ENCODE data around the gene USP47.
A peak's percentile ranks its signal among the peaks of the same experiment; 100 is the strongest.

The USP47 gene

DNA sequence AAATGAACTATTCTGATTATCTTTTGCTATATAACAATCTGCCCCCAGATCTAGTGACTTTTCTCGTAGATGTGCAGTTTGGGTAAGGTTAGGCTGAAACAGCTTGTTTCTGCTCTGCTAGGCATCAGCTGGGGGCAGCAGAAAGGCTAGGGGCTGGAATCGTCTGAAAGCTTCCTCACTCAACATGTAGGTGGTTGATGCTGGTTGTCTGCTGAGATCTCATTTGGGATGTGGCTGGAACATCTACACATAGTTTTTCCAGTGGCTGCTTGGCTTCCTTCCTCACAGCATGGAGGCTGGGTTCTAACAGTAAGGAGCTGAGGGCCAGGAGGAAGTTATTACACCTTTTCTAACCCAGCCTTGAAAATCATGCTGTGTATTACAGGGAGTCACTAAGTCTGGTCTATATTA lies 30.2 kb downstream of the USP47 start:
- DNase-seq: peak; percentile 29

- DNase-seq: no peak
Observed at GRCh38 chr11:11876458-11876857, 34.7 kb downstream of the USP47 start.

GRCh38 chr11:11880179-11880578 lies 38.4 kb downstream of the USP47 start:
- DNase-seq: no peak

GRCh38 chr11:11882539-11882938 lies 40.8 kb downstream of the USP47 start:
- no peak for DNase-seq

DNA sequence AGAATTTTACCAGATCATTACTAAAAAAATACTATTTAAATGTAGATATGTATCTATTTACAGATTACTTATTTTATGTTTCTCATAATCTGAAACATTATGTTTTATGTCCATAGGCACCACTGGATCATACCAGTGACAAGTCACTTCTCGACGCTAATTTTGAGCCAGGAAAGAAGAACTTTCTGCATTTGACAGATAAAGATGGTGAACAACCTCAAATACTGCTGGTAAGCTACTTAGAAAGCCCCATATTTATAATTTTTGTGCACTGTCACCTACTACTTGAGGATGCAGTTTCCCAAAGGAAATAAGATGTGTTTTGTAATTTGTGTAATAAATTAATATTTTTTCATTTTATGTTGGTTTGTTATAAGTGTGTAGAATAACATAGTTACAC lies 42.6 kb downstream of the USP47 start:
- DNase-seq: no peak

DNA sequence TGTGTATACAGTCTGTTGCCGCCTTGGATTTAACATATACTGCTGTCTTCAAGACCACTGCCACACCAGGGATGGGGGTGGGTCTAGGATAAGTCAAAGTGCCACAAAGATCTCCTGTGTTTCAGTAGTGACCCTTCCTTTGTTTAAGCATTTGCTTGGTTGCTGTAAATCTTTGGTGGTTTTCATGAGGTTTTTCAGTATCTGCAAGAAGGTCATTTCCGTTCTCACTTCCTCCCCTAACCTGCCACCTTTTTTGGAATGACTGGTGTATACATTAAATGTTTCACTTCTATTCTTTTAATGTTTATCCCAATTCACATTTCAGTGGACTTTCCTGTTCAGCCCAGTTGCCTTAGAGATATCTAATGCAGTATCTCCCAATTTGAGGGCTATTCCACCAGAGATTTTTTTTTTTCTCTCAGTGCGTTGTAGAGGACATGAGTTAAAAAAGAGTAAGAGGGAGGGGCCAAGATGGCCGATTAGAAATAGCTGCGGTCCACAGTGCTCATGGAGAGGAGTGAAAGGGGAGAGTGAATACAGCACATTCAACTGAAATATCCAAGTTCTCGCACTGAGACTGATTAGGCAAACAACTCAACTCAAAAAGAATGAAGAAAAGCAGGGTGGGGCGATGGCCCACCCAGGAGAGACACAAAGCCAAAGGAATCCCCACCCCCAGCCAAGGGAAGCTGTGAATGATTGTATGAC lies 43.2 kb downstream of the USP47 start:
- no peak for DNase-seq

- DNase-seq: no peak
Observed at GRCh38 chr11:11894486-11894885, 52.7 kb downstream of the USP47 start.

DNA sequence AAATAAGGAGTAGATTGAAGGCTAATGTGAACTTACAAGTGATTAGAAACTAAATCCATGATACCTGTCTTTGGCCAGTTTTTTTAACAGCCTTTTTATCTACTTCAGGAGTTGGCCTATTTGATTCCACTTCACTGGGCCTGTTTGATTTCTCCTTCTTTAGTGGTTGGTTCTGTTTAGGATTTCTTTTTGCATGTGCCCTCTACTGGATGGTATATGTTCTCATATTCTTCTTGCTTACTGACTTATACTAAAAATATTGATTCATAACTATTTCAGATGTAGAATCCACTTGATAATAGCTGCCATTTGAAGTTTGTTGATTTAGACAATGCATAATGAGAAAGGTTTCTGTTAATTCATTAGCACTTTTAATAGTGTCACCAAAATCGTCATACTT lies 53.9 kb downstream of the USP47 start:
- no peak for DNase-seq

DNA sequence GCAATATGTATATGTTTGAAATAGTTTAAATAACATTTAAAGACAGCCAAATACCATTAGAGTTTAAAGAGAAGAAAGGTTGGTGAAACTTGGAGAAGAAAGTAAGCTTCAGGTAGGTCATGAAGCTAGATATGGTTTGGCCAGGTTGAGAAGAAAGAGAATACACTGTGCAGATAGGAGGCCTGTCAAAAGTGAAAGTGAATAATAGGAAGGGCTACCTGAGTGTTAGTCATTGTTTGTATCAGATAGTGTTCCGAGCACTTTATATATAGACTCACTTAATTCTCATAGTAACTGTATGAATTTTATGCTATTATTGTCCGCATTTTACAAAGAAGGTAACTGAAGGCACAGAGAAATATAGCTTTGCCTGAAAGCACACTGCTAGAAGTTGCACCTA lies 56.9 kb downstream of the USP47 start:
- no peak for DNase-seq

- DNase-seq: no peak
Observed at GRCh38 chr11:11899401-11899800, 57.6 kb downstream of the USP47 start.

DNA sequence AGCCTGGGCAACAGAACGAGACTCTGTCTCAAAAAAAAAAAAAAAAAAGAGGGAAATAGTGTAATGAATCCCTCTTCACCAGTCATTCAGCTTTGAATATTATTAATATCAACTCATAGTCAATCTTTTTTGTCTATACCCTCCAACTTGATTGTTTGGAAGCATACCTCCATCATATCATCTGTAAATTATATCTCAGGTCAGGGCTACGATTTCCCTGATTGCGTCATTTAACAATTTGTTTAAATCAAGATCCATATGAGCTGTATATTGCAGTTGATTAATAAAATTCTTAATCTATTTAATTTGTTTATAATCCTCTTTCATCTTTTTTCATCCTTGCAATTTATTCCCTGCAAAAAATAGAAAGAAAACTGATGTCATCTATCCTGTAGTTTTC lies 60.2 kb downstream of the USP47 start:
- DNase-seq: no peak

DNA sequence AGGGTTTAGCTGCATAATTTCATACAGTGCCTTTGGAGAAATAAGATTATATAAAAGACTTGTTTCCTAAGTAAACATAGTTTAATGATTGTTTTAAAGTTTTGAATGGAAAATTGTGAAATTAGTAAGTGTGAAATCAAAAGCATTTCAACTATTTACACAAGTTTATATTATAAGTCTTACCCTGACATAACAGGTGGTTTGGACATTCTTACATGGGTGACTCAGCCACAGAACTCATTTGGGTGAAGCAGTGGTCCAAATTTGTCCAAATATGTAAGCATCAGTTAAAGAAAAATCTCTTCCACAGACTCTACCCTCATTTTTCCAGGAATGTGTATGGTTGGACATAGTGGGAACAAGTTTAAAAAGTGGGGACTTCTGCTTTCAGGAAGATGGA lies 68.0 kb downstream of the USP47 start:
- peak; percentile 59 for DNase-seq

GRCh38 chr11:11910541-11910940 lies 68.8 kb downstream of the USP47 start:
- no peak for DNase-seq

DNA sequence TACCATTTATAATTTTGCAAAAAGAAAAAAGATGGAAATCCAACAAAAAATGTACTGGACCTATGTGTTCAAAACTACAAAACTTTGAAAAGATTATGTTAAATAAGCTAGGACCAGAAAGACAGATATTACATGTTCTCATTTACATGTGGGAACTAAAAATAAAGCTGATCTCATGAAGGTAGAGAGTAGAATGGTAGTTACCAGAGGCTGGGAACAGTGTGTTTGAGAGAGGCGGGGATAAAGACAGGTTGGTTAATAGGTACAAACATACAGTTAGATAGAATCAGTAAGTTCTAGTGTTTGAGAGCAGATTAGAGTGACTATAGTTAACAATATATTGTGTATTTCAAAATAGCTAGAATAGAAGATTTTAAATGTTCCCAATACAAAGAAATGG lies 71.6 kb downstream of the USP47 start:
- no peak for DNase-seq

DNA sequence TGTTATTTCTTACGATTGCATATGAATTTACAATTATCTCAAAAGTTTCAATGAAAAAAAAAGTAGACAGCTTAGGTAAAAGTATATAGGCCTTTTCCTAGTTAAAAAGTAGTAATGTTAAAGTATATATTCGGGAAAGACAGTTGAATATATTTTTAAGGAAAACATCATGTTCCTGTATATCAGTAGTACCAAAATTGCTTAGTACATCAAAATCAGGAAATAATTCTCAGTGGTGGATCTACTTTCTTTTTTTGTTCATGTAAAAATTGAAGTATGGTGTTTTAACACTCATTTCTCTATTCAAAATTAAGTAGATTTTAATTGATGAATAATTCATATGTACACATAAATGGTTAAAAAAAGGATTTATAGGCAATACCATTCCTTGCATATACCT lies 73.9 kb downstream of the USP47 start:
- no peak for DNase-seq

GRCh38 chr11:11916981-11917399 lies 75.2 kb downstream of the USP47 start:
- peak; percentile 93 for DNase-seq

DNA sequence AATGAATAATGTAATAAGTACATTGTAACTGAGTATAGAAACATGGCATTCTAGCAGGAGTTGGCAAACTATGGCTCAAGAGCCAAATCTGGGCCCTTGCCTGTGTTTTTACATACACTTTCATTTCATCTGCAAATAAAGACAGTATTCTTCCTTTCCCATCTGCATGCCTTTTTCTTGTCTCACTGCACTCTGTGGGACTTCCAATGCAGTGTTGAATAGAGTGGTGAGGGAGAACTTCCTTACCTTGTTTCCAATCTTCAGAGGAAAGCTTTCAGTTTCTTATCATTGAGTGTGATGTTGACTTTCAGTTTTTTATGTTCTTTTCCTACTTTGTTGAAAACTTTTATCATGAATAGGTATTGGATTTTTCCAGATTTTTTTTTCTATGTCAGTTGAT lies 82.1 kb downstream of the USP47 start:
- DNase-seq: no peak

GRCh38 chr11:11929920-11930319 lies 88.1 kb downstream of the USP47 start:
- DNase-seq: no peak

GRCh38 chr11:11931461-11932055 lies 89.8 kb downstream of the USP47 start:
- no peak for DNase-seq

GRCh38 chr11:11935536-11935935 lies 93.8 kb downstream of the USP47 start:
- DNase-seq: no peak

DNA sequence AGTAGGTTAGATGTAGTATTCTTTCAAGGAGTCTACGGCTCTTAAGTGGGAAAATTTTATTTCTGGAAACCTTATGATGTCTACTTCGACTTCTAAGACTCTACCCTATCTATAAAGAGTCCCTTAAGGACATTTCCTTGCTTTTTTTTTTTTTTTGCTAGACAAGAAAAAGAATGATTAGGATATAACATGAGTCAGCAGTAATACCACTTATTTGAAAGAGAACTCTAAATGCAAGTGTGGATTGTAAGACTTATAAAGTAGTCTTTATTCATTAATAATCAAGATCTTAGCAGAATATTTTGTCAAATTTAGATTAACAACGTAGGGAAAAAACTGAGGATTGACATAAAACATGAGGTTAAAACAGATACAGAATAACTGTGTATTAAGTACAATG lies 95.7 kb downstream of the USP47 start:
- no peak for DNase-seq

- no peak for DNase-seq
Observed at GRCh38 chr11:11937957-11938356, 96.2 kb downstream of the USP47 start.

- DNase-seq: no peak
Observed at GRCh38 chr11:11940551-11940950, 98.8 kb downstream of the USP47 start.

GRCh38 chr11:11942668-11943067 lies 100.9 kb downstream of the USP47 start:
- DNase-seq: no peak

GRCh38 chr11:11944444-11944843 lies 102.7 kb downstream of the USP47 start:
- no peak for DNase-seq

Data from NCI-H226 (cell line).